Uterus (tissue), 2 donors: ENCODE measurements around the gene SNX8.

ENCODE experiments used
- POLR2A ChIP-seq, 2 donors: fragments of 450-650 bp; IDR thresholded peaks; one replicate each; pipeline ENCODE4 v1.6.1; 2016; ENCODE audit warnings: antibody characterized with exemption in 2 of 2, mild to moderate bottlenecking in 1 of 2, moderate library complexity in 1 of 2
- TF ChIP-seq, protein P1 (sequence below), 4 experiments: fragments of 200-600 bp in 2 of 4; fragments of 450-650 bp in 2 of 4; sonication (generic) in 2 of 4; IDR thresholded peaks; one replicate each; pipeline ENCODE4 v1.5.1; 2016 to 2019; ENCODE audit warnings: antibody characterized with exemption in 4 of 4, mild to moderate bottlenecking in 2 of 4, moderate library complexity in 1 of 4

DNA sequence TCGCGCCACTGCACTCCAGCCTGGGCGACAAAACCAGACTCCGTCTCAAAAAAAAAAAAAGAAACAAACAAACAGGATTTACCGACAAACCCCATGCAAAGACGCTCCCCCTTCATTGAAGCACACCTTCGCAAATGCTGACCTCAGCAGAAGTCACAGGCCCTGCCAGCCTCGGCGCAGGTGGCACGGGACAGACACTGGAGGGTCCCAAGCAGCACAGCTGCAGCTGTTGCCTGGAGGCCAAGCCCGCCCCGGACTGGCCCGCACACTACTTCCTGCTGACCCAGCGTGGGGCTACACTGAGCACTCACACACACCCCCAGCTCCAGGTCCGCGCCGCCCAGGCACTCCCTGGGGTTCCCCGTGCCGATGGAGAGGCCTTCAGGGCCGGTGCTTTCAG, 31.2 kb downstream of the SNX8 start:
- TF ChIP-seq, protein P1, sequence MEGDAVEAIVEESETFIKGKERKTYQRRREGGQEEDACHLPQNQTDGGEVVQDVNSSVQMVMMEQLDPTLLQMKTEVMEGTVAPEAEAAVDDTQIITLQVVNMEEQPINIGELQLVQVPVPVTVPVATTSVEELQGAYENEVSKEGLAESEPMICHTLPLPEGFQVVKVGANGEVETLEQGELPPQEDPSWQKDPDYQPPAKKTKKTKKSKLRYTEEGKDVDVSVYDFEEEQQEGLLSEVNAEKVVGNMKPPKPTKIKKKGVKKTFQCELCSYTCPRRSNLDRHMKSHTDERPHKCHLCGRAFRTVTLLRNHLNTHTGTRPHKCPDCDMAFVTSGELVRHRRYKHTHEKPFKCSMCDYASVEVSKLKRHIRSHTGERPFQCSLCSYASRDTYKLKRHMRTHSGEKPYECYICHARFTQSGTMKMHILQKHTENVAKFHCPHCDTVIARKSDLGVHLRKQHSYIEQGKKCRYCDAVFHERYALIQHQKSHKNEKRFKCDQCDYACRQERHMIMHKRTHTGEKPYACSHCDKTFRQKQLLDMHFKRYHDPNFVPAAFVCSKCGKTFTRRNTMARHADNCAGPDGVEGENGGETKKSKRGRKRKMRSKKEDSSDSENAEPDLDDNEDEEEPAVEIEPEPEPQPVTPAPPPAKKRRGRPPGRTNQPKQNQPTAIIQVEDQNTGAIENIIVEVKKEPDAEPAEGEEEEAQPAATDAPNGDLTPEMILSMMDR (IDR thresholded peaks at IDR 0.05): no peak
- TF ChIP-seq POLR2A (IDR thresholded peaks at IDR 0.05): no peak
